A549 (cell line): ENCODE results near the gene GALNT18. TPM values are rescaled to one million over a fixed set of nuclear protein-coding genes. Genes with fewer than 3 reads are reported as not detected.

ENCODE experiments used
- ATAC-seq, 2 experiments: fragments of 200-7000 bp in 1 of 2; fragments of >200 bp in 1 of 2; cut with Nextera tagmentation in 1 of 2; cut with Tn5 transposase in 1 of 2; 3 replicates each; pipeline versions ENCODE4 v1.8.0 to v1.9.1; 2018 to 2020; ENCODE audit warnings: mild to moderate bottlenecking in 1 of 2, moderate library complexity in 1 of 2
- CTCF ChIA-PET: fragments of 300-600 bp; sonication (Branson Sonifier 250); formaldehyde crosslinking; extraction: SDS; loops from one replicate; lab custom pipeline; 2021; ENCODE audit warnings: antibody characterized with exemption, inconsistent platforms; lab: Yijun Ruan, JAX
- POLR2A ChIA-PET: fragments of 350-600 bp; formaldehyde crosslinking; extraction: SDS; loops from one replicate; lab custom pipeline; 2021; ENCODE audit warnings: antibody characterized with exemption, inconsistent platforms; lab: Yijun Ruan, JAX
- DNase-seq, 2 experiments: peaks; one replicate each; pipeline versions ENCODE4 v3.0.0 to v3.0.0-alpha.2; 2011 to 2016; ENCODE audit warnings: low read depth in 1 of 2, low spot score in 1 of 2
- FAIRE-seq: peaks from 2 replicates; lab custom pipeline; 2011; peaks lifted over from hg19 to GRCh38; lab: Jason Lieb, UNC
- H3K27ac ChIP-seq, 2 experiments: fragments of >200 bp; sonication (Bioruptor Twin); formaldehyde crosslinking; 3 replicates each; pipeline ENCODE4 v1.5.1; 2016 to 2017
- H3K4me1 ChIP-seq: fragments of >200 bp; sonication (Bioruptor Twin); formaldehyde crosslinking; 3 replicates; pipeline ENCODE4 v1.6.1; 2016
- H3K4me2 ChIP-seq: fragments of >200 bp; sonication (Bioruptor Twin); formaldehyde crosslinking; 3 replicates; pipeline ENCODE4 v1.6.1; 2016
- H3K4me3 ChIP-seq: fragments of >200 bp; sonication (Bioruptor Twin); formaldehyde crosslinking; 3 replicates; pipeline ENCODE4 v1.5.1; 2016
- H3K9me3 ChIP-seq: fragments of >200 bp; sonication (Bioruptor Twin); formaldehyde crosslinking; 3 replicates; pipeline ENCODE4 v1.6.1; 2016
- BCL3 ChIP-seq: fragments of >200 bp; sonication (Bioruptor Twin); formaldehyde crosslinking; IDR thresholded peaks from 3 replicates; pipeline ENCODE4 v1.6.1; 2016
- CEBPB ChIP-seq, 2 experiments: fragments of >200 bp in 1 of 2; sonication (Bioruptor Twin) in 1 of 2; formaldehyde crosslinking in 1 of 2; IDR thresholded peaks; 2 replicates each; pipeline ENCODE4 v1.6.1; 2012 to 2016
- CHD2 ChIP-seq: fragments of 150-350 bp; IDR thresholded peaks from 2 replicates; pipeline ENCODE4 v1.6.1; 2014; ENCODE audit warnings: low read length; ENCODE audit not compliant: partially characterized antibody
- CHD4 ChIP-seq: fragments of 200-600 bp; sonication (generic); IDR thresholded peaks from 2 replicates; pipeline ENCODE4 v1.6.1; 2016; ENCODE audit warnings: antibody characterized with exemption, mild to moderate bottlenecking, borderline replicate concordance
- EHMT2 ChIP-seq: fragments of 200-600 bp; sonication (generic); IDR thresholded peaks from 2 replicates; pipeline ENCODE4 v1.6.1; 2016; ENCODE audit warnings: antibody characterized with exemption, low read depth, mild to moderate bottlenecking, moderate library complexity
- FOXS1 ChIP-seq: fragments of 250-450 bp; sonication (Bioruptor Pico); IDR thresholded peaks from 2 replicates; pipeline ENCODE4 v1.5.0; 2020; ENCODE audit warnings: mild to moderate bottlenecking, moderate library complexity
- HES2 ChIP-seq: fragments of >200 bp; sonication (Bioruptor Twin); formaldehyde crosslinking; IDR thresholded peaks from 2 replicates; pipeline ENCODE4 v1.6.1; 2016
- MAZ ChIP-seq: fragments of 150-350 bp; IDR thresholded peaks from 2 replicates; pipeline ENCODE4 v1.6.1; 2014; ENCODE audit warnings: antibody characterized with exemption, low read depth, low read length, borderline replicate concordance
- PHF8 ChIP-seq: fragments of 200-600 bp; sonication (generic); IDR thresholded peaks from 2 replicates; pipeline ENCODE4 v1.6.1; 2016; ENCODE audit warnings: low read depth, mild to moderate bottlenecking, antibody characterized with exemption, moderate library complexity, borderline replicate concordance
- RAD21 ChIP-seq, 2 experiments: fragments of >200 bp in 1 of 2; sonication (Bioruptor Twin) in 1 of 2; formaldehyde crosslinking in 1 of 2; IDR thresholded peaks in 1 of 2; conservative IDR thresholded peaks in 1 of 2; 2 replicates in 1 of 2; 3 replicates in 1 of 2; pipeline ENCODE4 v1.6.1; 2012 to 2018; ENCODE audit warnings: inconsistent platforms in 1 of 2
- RCOR1 ChIP-seq: fragments of 150-350 bp; IDR thresholded peaks from 2 replicates; pipeline ENCODE4 v1.6.1; 2014; ENCODE audit warnings: antibody characterized with exemption, low read length, low read depth
- REST ChIP-seq: fragments of 200-600 bp; sonication (generic); IDR thresholded peaks from 2 replicates; pipeline ENCODE4 v1.6.1; 2016; ENCODE audit warnings: antibody characterized with exemption, mild to moderate bottlenecking, moderate library complexity
- SREBF2 ChIP-seq: fragments of 450-650 bp; IDR thresholded peaks from 2 replicates; pipeline ENCODE4 v1.6.1; 2014; ENCODE audit warnings: mild to moderate bottlenecking, moderate library complexity
- TFCP2L1 ChIP-seq: fragments of 250-450 bp; sonication (Bioruptor Pico); IDR thresholded peaks from 2 replicates; pipeline ENCODE4 v1.5.0; 2021; ENCODE audit warnings: mild to moderate bottlenecking
- USF2 ChIP-seq: fragments of 450-650 bp; IDR thresholded peaks from 2 replicates; pipeline ENCODE4 v1.6.1; 2014; ENCODE audit warnings: antibody characterized with exemption
- ZFP36 ChIP-seq: fragments of 450-650 bp; IDR thresholded peaks from 2 replicates; pipeline ENCODE4 v1.6.1; 2014; ENCODE audit warnings: borderline replicate concordance; ENCODE audit not compliant: partially characterized antibody
- WGBS: methylation state at CpG from one replicate; pipeline ENCODE4 v1.1.6; 2017; ENCODE audit errors: missing lambda C conversion rate; 5-methylcytosine and 5-hydroxymethylcytosine counted together
- polyA plus RNA-seq, 4 experiments: library from polyadenylated mRNA; depleted of rRNA in 3 of 4; stranded (reverse); fragments of >200 nt; fragmentation: RNase III in 1 of 4; extraction: RNeasy Plus Mini Kit Qiagen cat#74134 plus additional on column Dnase treatment in 1 of 4; gene quantifications; 2 replicates in 3 of 4; 3 replicates in 1 of 4; pipeline ENCODE4 v1.2.3, GENCODE V29; 2011 to 2017

GALNT18 gene
- polyA plus RNA-seq, 2 of the 4 experiments (the other 2 are of a cell fraction): 6.7 to 16.1 TPM

GRCh38 chr11:11640996-11641395, 19.2 kb upstream of the GALNT18 start (continued):
- TF ChIP-seq CHD2 (no peak), USF2 (no peak), BCL3 (no peak)

DNA sequence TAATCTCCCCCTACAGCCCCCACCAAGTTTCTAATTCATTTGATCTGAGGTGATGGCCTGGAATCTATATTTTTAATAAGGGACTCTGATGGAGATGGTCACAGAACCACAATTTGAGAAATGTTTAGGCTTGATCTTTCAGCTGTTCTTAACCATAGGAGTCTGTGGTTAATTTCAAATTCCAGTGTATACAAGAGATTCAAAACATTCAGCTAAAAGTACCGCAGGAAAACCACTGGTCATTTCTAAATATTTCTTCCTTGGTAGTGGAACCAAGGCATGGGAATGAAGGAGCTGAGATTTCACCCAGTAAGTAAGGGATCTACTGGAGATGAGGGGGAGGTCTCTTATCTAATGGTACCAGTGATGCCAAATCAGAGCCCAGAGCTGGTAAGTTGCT, 18.3 kb upstream of the GALNT18 start:
- Histone ChIP-seq H3K4me1 (no peaks in the 10 kb centered on the region), H3K4me3 (no peak overlapping the region)
- no peak for FAIRE-seq
- ChIA-PET CTCF (interaction anchor here (0.9 to 4.5 kb wide), 4 partner anchors 11 to 147 kb away, joined by 3 to 14 read pairs (median 4); no protein-coding TSS in a partner anchor), POLR2A (no interaction called here)
- TF ChIP-seq SREBF2 (no peak), EHMT2 (no peak)
- TF ChIP-seq, all 56 proteins: peak for 0
- Histone ChIP-seq H3K9me3 (no peaks in the 10 kb centered on the region), H3K4me2 (no peak overlapping the region), H3K27ac (no peak overlapping the region)
- DNase-seq (no peak), ATAC-seq (no peak)
- WGBS: 64% methylated on average over 1 of the region's 1 CpG

GRCh38 chr11:11636671-11637070, 14.9 kb upstream of the GALNT18 start:
- POLR2A ChIA-PET: no interaction called here
- TF ChIP-seq CEBPB (IDR thresholded peaks at IDR 0.05) (no peak), CHD4 (no peak), RCOR1 (no peak), REST (no peak), ZFP36 (no peak), HES2 (no peak), USF2 (no peak), RAD21 (conservative IDR thresholded peaks at IDR 0.05 in 1 of 2, IDR thresholded peaks at IDR 0.05 in 1 of 2) (no peak)
- CTCF ChIA-PET: no interaction called here
- H3K4me2 ChIP-seq: no peak overlapping the region
- H3K4me1 ChIP-seq: no peaks in the 10 kb centered on the region
- no peak for ATAC-seq
- 46% methylated on average over 3 of the region's 3 CpGs for WGBS
- no peak overlapping the region for H3K27ac ChIP-seq
- 0 out of 3 replicates have a peak, but pooled peaks cover 4% of the 10 kb centered on the region for H3K9me3 ChIP-seq
- H3K4me3 ChIP-seq: no peak overlapping the region
- DNase-seq: no peak
- no peak for FAIRE-seq

DNA sequence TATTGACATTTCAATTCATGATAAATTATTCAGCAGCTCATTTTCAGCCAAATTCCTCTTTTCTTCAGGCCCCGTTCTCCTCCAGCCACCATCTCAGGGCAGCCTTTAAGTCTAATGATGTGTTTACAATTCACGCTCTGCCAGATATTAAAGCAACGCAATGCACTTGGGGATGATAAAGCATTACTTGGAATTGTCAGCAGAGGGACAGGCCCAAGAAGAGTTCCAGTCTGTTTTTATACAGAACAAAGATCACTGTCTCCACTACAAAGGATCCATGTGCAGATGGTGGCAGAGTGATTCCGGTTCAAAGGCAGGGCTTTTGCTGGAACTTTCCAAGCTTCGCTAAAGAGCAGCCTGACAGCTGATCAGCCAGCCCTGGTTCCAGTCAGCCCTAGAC, 13.6 kb upstream of the GALNT18 start:
- H3K4me2 ChIP-seq: no peak overlapping the region
- ChIA-PET POLR2A (interaction anchor here (0.6 to 0.8 kb wide), 2 partner anchors 13 to 17 kb away, joined by 3 to 5 read pairs; partner anchors contain the start of gene GALNT18), CTCF (interaction anchor here (0.7 to 1.3 kb wide), 4 partner anchors 13 to 608 kb away, joined by 3 to 6 read pairs (median 3); no protein-coding TSS in a partner anchor)
- H3K27ac ChIP-seq: no peak overlapping the region
- TF ChIP-seq TFCP2L1 (CRISPR knock-in tag) (no peak), FOXS1 (no peak), PHF8 (no peak), MAZ (no peak)
- H3K4me1 ChIP-seq: no peaks in the 10 kb centered on the region
- FAIRE-seq (no peak), DNase-seq (no peak), ATAC-seq (no peak)
- WGBS: 74% methylated on average over 5 of the region's 5 CpGs
- H3K9me3 ChIP-seq: 0 out of 3 replicates have a peak, but pooled peaks cover 4% of the 10 kb centered on the region
- H3K4me3 ChIP-seq: no peak overlapping the region
